HG03469 (cell line): ENCODE data around the gene MSANTD1.

Experiments
- ATAC-seq: cut with Tn5 transposase; IDR thresholded peaks from one replicate; pipeline ENCODE4 v1.9.1; 2021; ENCODE audit warnings: mild to moderate bottlenecking, moderate library complexity, moderate number of reproducible peaks; ENCODE audit not compliant: unreplicated experiment

MSANTD1 gene

GRCh38 chr4:3248811-3249661 lies at the start of gene MSANTD1:
Gene MSANTD1 (plus strand): TSS chr4:3249159. CDS start chr4:3249223, 64 bp downstream.
- ATAC-seq, result no peak

GRCh38 chr4:3199653-3200422 lies 49.1 kb upstream of the MSANTD1 start:
- ATAC-seq, result no peak

- no peak for ATAC-seq
These were observed 48.4 kb upstream of the MSANTD1 start for GRCh38 chr4:3200423-3201090.

GRCh38 chr4:3201718-3202702 lies 46.9 kb upstream of the MSANTD1 start:
- no peak for ATAC-seq

- ATAC-seq, result no peak
These were observed 45.8 kb upstream of the MSANTD1 start for GRCh38 chr4:3202836-3203820.

GRCh38 chr4:3203971-3204431 lies 45.0 kb upstream of the MSANTD1 start:
- ATAC-seq, result no peak

GRCh38 chr4:3205995-3206394 lies 43.0 kb upstream of the MSANTD1 start:
- no peak for ATAC-seq

- no peak for ATAC-seq
These were observed 42.4 kb upstream of the MSANTD1 start for GRCh38 chr4:3206439-3207100.

- no peak for ATAC-seq
These were observed 41.4 kb upstream of the MSANTD1 start for GRCh38 chr4:3207531-3208037.

GRCh38 chr4:3208826-3209225 lies 40.1 kb upstream of the MSANTD1 start:
- ATAC-seq, result no peak

GRCh38 chr4:3209551-3210325 lies 39.2 kb upstream of the MSANTD1 start:
- no peak for ATAC-seq

- ATAC-seq, result no peak
These were observed 38.5 kb upstream of the MSANTD1 start for GRCh38 chr4:3210467-3210866.

GRCh38 chr4:3211866-3212265 lies 37.1 kb upstream of the MSANTD1 start:
- ATAC-seq, result no peak

GRCh38 chr4:3212391-3213105 lies 36.4 kb upstream of the MSANTD1 start:
- ATAC-seq, result no peak

GRCh38 chr4:3213106-3213425 lies 35.9 kb upstream of the MSANTD1 start:
- ATAC-seq, result no peak

GRCh38 chr4:3213661-3214250 lies 35.2 kb upstream of the MSANTD1 start:
- no peak for ATAC-seq

GRCh38 chr4:3215256-3215655 lies 33.7 kb upstream of the MSANTD1 start:
- no peak for ATAC-seq
